GM23338 (cell line): ENCODE measurements around the gene ITGAV. TPM values are rescaled to one million over a fixed set of nuclear protein-coding genes. Genes with fewer than 3 reads are reported as not detected.

Source experiments
- CTCF ChIP-seq, 2 experiments: fragments of 200-600 bp in 1 of 2; sonication (generic) in 1 of 2; conservative IDR thresholded peaks; 2 replicates each; pipeline versions ENCODE4 v1.5.1 to v1.6.1; 2016 to 2017; ENCODE audit warnings: antibody characterized with exemption in 2 of 2, low read depth in 2 of 2, mild to moderate bottlenecking in 2 of 2, moderate library complexity in 1 of 2
- REST ChIP-seq: IDR thresholded peaks from one replicate; pipeline ENCODE4 v1.6.1; 2018; ENCODE audit warnings: antibody characterized with exemption; ENCODE audit not compliant: unreplicated experiment
- ZNF114 ChIP-seq: fragments of 250-450 bp; sonication (Bioruptor Pico); IDR thresholded peaks from 2 replicates; pipeline ENCODE4 v1.5.0; 2020; ENCODE audit warnings: mild to moderate bottlenecking, moderate library complexity
- ZNF331 ChIP-seq: fragments of 250-450 bp; sonication (Bioruptor Pico); IDR thresholded peaks from 2 replicates; pipeline ENCODE4 v1.5.0; 2020; ENCODE audit warnings: low read depth, mild to moderate bottlenecking, moderate library complexity
- ZNF462 ChIP-seq: fragments of 250-450 bp; sonication (Bioruptor Pico); IDR thresholded peaks from 2 replicates; pipeline ENCODE4 v1.5.0; 2020; ENCODE audit warnings: mild to moderate bottlenecking, moderate library complexity
- polyA plus RNA-seq: library from polyadenylated mRNA; unstranded; fragments of >200 nt; fragmentation: Nextera tagmentation; extraction: Ambion mirVana; gene quantifications from 2 replicates; pipeline ENCODE4 v1.2.1, GENCODE V29; 2016
- total RNA-seq: library from RNA; depleted of rRNA; stranded (reverse); fragments of >200 nt; shearing (Covaris generic); gene quantifications from 2 replicates; pipeline ENCODE4 v1.2.3, GENCODE V29; 2014

ITGAV gene
- total and polyA plus RNA-seq, 2 experiments from 2014 or later, result 9.1 to 56.5 TPM

- TF ChIP-seq ZNF462 (CRISPR knock-in tag) (no peak), ZNF114 (CRISPR knock-in tag) (no peak), CTCF (conservative IDR thresholded peaks at IDR 0.05; ENCODE audit: low read depth in 2 of 2) (no peak), REST (no peak), ZNF331 (no peak)
Measured at GRCh38 chr2:186670831-186671230, 81.0 kb downstream of the ITGAV start (continued).
